ENCODE measurements around the gene ZNF326. TPM values are rescaled to one million over a fixed set of nuclear protein-coding genes. Genes with fewer than 3 reads are reported as not detected.

Gene ZNF326
- polyA plus RNA-seq, 1 of the 3 experiments (the other 2 are of a cell fraction) = 16.4 TPM

GRCh38 chr1:89951766-89952604 is 42.9 kb upstream of the ZNF326 start:
- TF ChIP-seq RXRA (IDR thresholded peaks at IDR 0.05; ENCODE audit: borderline replicate concordance, low read depth) = peak; percentile 50; the same call in 1 of the 2 replicates
- TF ChIP-seq EP300 (IDR thresholded peaks at IDR 0.05; ENCODE audit: borderline replicate concordance in 1 of 2, low read depth in 1 of 2, low read length in 1 of 2) = no peak
- peak; percentile 55 for TF ChIP-seq TCF12 (IDR thresholded peaks at IDR 0.05)
- peak; percentile 3; the same call in 1 of the 2 replicates for TF ChIP-seq JUND (IDR thresholded peaks at IDR 0.05)
- no peak for TF ChIP-seq SIN3A (IDR thresholded peaks at IDR 0.05; ENCODE audit: borderline replicate concordance, low read depth, low read length)
- peak; percentile 23; the same call in 1 of the 2 replicates for TF ChIP-seq NFIC (IDR thresholded peaks at IDR 0.05; ENCODE audit: borderline replicate concordance)
- TF ChIP-seq PBX3 (IDR thresholded peaks at IDR 0.05) = peak; percentile 44; the same call in 1 of the 2 replicates
- no peak for TF ChIP-seq ELF1 (IDR thresholded peaks at IDR 0.05)
- no peak for TF ChIP-seq FOXJ3 (CRISPR knock-in tag; IDR thresholded peaks at IDR 0.05)
- no peak for TF ChIP-seq RAD21 (IDR thresholded peaks at IDR 0.05; ENCODE audit: low read length)
- Histone ChIP-seq H3K9ac (peak overlapping the region; percentile 49; the same call in 1 of the 2 replicates), H3K4me2 (0 out of 2 replicates have a peak overlapping the region, but pooled peaks have one; percentile 3), H4K20me1 (ENCODE audit: insufficient read depth) (no peaks in the 10 kb centered on the region), H3K79me2 (ENCODE audit: insufficient read depth) (no peaks in the 10 kb centered on the region), H3K4me1 (ENCODE audit: control insufficient read depth in 1 of 2, insufficient read depth in 2 of 2, low read depth in 1 of 2, low read length in 1 of 2) (peaks cover 0 to 14% of the 10 kb centered on the region in 2 experiments; a peak in 1 of 4 replicates), H3K9me2 (no peaks in the 10 kb centered on the region), H3F3A (replicated peaks; ENCODE audit: insufficient read depth) (peaks cover 24% of the 10 kb centered on the region), H3K4me3 (ENCODE audit: low read depth in 2 of 2, low read length in 1 of 2) (no peak overlapping the region), H2AFZ (ENCODE audit: low read depth) (no peak overlapping the region; the same call in 1 of the 2 replicates), H3K27me3 (ENCODE audit: insufficient read depth) (no peaks in the 10 kb centered on the region), H3K27ac (ENCODE audit: low read depth in 2 of 2, low read length in 1 of 2) (peak overlapping the region in 1 of 2 experiments; percentile 88; a peak in 2 of 4 replicates), H3K9me3 (no peaks in the 10 kb centered on the region), H3K36me3 (replicated peaks in 1 of 2; ENCODE audit: control insufficient read depth in 1 of 2, insufficient read depth in 2 of 2, low read length in 1 of 2) (no peaks in the 10 kb centered on the region)
- 68% methylated on average over 5 of the region's 5 CpGs for WGBS (ENCODE audit: low lambda C conversion rate)
- DNase-seq = no peak
- ChIA-PET CTCF (interaction anchor here (0.7 to 1.6 kb wide), 4 partner anchors 105 to 319 kb away, joined by 3 to 4 read pairs (median 4); partner anchors contain the start of gene LRRC8C), POLR2A (no interaction called here)

GRCh38 chr1:89952605-89953130 is 42.2 kb upstream of the ZNF326 start:
- H3K27me3 ChIP-seq (ENCODE audit: insufficient read depth) = no peaks in the 10 kb centered on the region
- no peaks in the 10 kb centered on the region for H3K79me2 ChIP-seq (ENCODE audit: insufficient read depth)
- peaks cover 0 to 14% of the 10 kb centered on the region in 2 experiments; a peak in 1 of 4 replicates for H3K4me1 ChIP-seq (ENCODE audit: control insufficient read depth in 1 of 2, insufficient read depth in 2 of 2, low read depth in 1 of 2, low read length in 1 of 2)
- no peaks in the 10 kb centered on the region for H4K20me1 ChIP-seq (ENCODE audit: insufficient read depth)
- H3K27ac ChIP-seq (ENCODE audit: low read depth in 2 of 2, low read length in 1 of 2) = peak overlapping the region in 1 of 2 experiments; percentile 88; a peak in 2 of 4 replicates
- H3K9me2 ChIP-seq = no peaks in the 10 kb centered on the region
- 0 out of 2 replicates have a peak overlapping the region, but pooled peaks have one; percentile 3 for H3K4me2 ChIP-seq
- H3K4me3 ChIP-seq (ENCODE audit: low read depth in 2 of 2, low read length in 1 of 2) = no peak overlapping the region
- peaks cover 24% of the 10 kb centered on the region for H3F3A ChIP-seq (replicated peaks; ENCODE audit: insufficient read depth)
- 95% methylated on average over 2 of the region's 2 CpGs for WGBS (ENCODE audit: low lambda C conversion rate)
- no peaks in the 10 kb centered on the region for H3K36me3 ChIP-seq (replicated peaks in 1 of 2; ENCODE audit: control insufficient read depth in 1 of 2, insufficient read depth in 2 of 2, low read length in 1 of 2)
- DNase-seq = no peak
- peak overlapping the region; percentile 33; the same call in 1 of the 2 replicates for H2AFZ ChIP-seq (ENCODE audit: low read depth)
- CTCF ChIA-PET = interaction anchor here (0.7 to 1.6 kb wide), 4 partner anchors 106 to 320 kb away, joined by 3 to 4 read pairs (median 4); partner anchors contain the start of gene LRRC8C
- H3K9me3 ChIP-seq = no peaks in the 10 kb centered on the region
- H3K9ac ChIP-seq = peak overlapping the region; percentile 49; the same call in 1 of the 2 replicates
- no peak for TF ChIP-seq CTCF (IDR thresholded peaks at IDR 0.05)
- no peak for TF ChIP-seq JUND (IDR thresholded peaks at IDR 0.05)
- no peak for TF ChIP-seq TEAD4 (IDR thresholded peaks at IDR 0.05; ENCODE audit: borderline replicate concordance, insufficient read depth)
- no peak for TF ChIP-seq PBX3 (IDR thresholded peaks at IDR 0.05)
- no peak for TF ChIP-seq NRF1 (IDR thresholded peaks at IDR 0.05; ENCODE audit: low read depth, low read length)
- TF ChIP-seq TAF1 (IDR thresholded peaks at IDR 0.05; ENCODE audit: borderline replicate concordance, low read depth, low read length) = no peak
- no peak for TF ChIP-seq EZH2phosphoT487 (IDR thresholded peaks at IDR 0.05; ENCODE audit: borderline replicate concordance, low read depth)
- TF ChIP-seq TCF12 (IDR thresholded peaks at IDR 0.05) = no peak
- POLR2A ChIA-PET = no interaction called here
